Testis (tissue), 3 donors: ENCODE results near the gene TDRD10. TPM values are rescaled to one million over a fixed set of nuclear protein-coding genes. Genes with fewer than 3 reads are reported as not detected.

Experiments
- DNase-seq: peaks from one replicate; pipeline ENCODE4 v3.0.0-alpha.2; 2019
- H3K27ac ChIP-seq, 2 donors: fragments of 200-600 bp; sonication (generic); one replicate each; pipeline ENCODE4 v1.5.1; 2019
- H3K27me3 ChIP-seq: fragments of 200-600 bp; sonication (generic); one replicate; pipeline ENCODE4 v1.5.1; 2019
- H3K36me3 ChIP-seq: fragments of 200-600 bp; sonication (generic); one replicate; pipeline ENCODE4 v1.5.1; 2017; ENCODE audit warnings: low read depth; ENCODE audit errors: missing control alignments
- H3K4me1 ChIP-seq: fragments of 200-600 bp; sonication (generic); one replicate; pipeline ENCODE4 v1.5.1; 2019
- H3K4me3 ChIP-seq, 2 donors: fragments of 200-600 bp; sonication (generic); one replicate each; pipeline ENCODE4 v1.5.1; 2017 to 2019
- H3K9me3 ChIP-seq: fragments of 200-600 bp; sonication (generic); one replicate; pipeline ENCODE4 v1.5.1; 2017
- POLR2A ChIP-seq: fragments of 450-650 bp; IDR thresholded peaks from one replicate; pipeline ENCODE4 v1.6.1; 2017; ENCODE audit warnings: antibody characterized with exemption, mild to moderate bottlenecking, moderate library complexity
- WGBS, 2 donors: methylation state at CpG; one replicate each; pipeline ENCODE4 v1.1.5; 2018; 5-methylcytosine and 5-hydroxymethylcytosine counted together
- intact Hi-C: fragments of 100-400 bp; cut with DNase I; formaldehyde crosslinking; loops from one replicate; pipeline ENCODE4 v1.15.1; 2023; ENCODE audit warnings: low total_unique reads
- polyA plus RNA-seq: library from polyadenylated mRNA; stranded (reverse); fragments of 350-450 nt; fragmentation: Illumina TruSeq; extraction: RNeasy Lipid Tissue Mini Kit (QIAGEN cat#74804); gene quantifications from one replicate; pipeline ENCODE4 v1.2.3, GENCODE V29; 2014; ENCODE audit warnings: low read depth, low replicate concordance; ENCODE audit not compliant: insufficient read depth
- total RNA-seq, 2 donors: library from RNA; depleted of rRNA; stranded (reverse); fragments of >200 nt; gene quantifications; one replicate each; pipeline ENCODE4 v1.2.3, GENCODE V29; 2016
- TF ChIP-seq, protein P1 (sequence below), 3 experiments: fragments of 450-650 bp in 2 of 3; fragments of 200-600 bp in 1 of 3; sonication (generic) in 1 of 3; IDR thresholded peaks; one replicate each; pipeline ENCODE4 v1.5.1; 2016 to 2019; ENCODE audit warnings: antibody characterized with exemption in 3 of 3, mild to moderate bottlenecking in 2 of 3, moderate library complexity in 1 of 3

Gene TDRD10
- total and polyA plus RNA-seq, 3 donors from 2014 or later = 50.9 to 123 (median 60.3) TPM

DNA sequence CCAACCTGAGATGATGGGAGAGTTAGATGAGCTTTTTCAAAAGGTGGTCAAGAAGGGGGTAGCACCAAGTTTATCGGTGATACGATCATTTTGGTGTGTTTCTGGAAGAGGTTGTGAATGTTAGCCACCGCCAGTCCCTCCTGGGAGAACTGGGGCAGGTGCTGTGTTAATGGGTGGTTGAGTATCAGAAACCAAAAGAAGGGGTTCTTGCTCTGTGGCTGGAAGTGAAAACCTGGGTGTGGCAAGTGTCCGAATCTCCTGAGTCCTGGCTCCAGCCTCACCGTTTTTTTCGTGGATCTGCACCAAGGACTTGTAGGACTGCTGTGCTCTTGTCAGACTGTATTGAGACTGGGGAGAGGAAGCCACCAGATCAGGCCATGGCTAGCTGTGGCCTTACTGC lies 48.6 kb downstream of the TDRD10 start:
- Histone ChIP-seq H3K4me1 (peaks cover 10% of the 10 kb centered on the region), H3K9me3 (no peaks in the 10 kb centered on the region), H3K27ac (no peak overlapping the region), H3K27me3 (no peaks in the 10 kb centered on the region), H3K4me3 (no peak overlapping the region), H3K36me3 (no peaks in the 10 kb centered on the region)
- no peak for DNase-seq
- intact Hi-C loops = no loop called here
- TF ChIP-seq, protein P1, sequence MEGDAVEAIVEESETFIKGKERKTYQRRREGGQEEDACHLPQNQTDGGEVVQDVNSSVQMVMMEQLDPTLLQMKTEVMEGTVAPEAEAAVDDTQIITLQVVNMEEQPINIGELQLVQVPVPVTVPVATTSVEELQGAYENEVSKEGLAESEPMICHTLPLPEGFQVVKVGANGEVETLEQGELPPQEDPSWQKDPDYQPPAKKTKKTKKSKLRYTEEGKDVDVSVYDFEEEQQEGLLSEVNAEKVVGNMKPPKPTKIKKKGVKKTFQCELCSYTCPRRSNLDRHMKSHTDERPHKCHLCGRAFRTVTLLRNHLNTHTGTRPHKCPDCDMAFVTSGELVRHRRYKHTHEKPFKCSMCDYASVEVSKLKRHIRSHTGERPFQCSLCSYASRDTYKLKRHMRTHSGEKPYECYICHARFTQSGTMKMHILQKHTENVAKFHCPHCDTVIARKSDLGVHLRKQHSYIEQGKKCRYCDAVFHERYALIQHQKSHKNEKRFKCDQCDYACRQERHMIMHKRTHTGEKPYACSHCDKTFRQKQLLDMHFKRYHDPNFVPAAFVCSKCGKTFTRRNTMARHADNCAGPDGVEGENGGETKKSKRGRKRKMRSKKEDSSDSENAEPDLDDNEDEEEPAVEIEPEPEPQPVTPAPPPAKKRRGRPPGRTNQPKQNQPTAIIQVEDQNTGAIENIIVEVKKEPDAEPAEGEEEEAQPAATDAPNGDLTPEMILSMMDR (IDR thresholded peaks at IDR 0.05) = no peak
- no peak for TF ChIP-seq POLR2A
- WGBS, 2 donors = 72 to 73% methylated on average over 6 of the region's 6 CpGs

GRCh38 chr1:154551474-154551873 lies 49.5 kb downstream of the TDRD10 start:
- no peaks in the 10 kb centered on the region for H3K36me3 ChIP-seq
- H3K27ac ChIP-seq = no peak overlapping the region
- intact Hi-C loops = no loop called here

DNA sequence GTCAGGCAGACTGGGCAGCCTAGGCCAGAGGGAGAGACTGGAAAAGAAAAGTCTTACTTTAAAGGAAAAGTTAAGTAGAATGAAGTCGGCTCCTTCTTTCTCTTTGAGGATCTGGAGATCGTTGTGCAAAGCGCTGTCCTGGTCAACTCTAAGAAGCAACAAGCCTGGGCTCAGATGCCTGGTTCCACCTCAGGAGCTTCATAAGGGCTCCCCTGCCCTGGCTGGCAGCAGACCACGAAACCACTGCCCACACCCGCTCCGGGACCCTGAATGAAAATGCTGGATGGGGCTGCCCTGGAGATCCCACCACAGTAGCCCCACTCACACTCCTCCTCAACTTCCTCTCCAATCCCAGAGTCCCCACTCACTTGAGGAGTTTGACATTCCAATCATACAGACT lies 50.0 kb downstream of the TDRD10 start:
- no peak for DNase-seq
- Histone ChIP-seq H3K27ac (no peak overlapping the region), H3K36me3 (no peaks in the 10 kb centered on the region), H3K9me3 (no peaks in the 10 kb centered on the region), H3K4me3 (no peak overlapping the region), H3K4me1 (peaks cover 19% of the 10 kb centered on the region), H3K27me3 (no peaks in the 10 kb centered on the region)
- 92 to 94% methylated on average over 6 of the region's 6 CpGs for WGBS, 2 donors
- TF ChIP-seq, protein P1 (IDR thresholded peaks at IDR 0.05) = no peak
- no peak for TF ChIP-seq POLR2A
- intact Hi-C loops = no loop called here

More at GRCh38 chr1:154551474-154551873, 49.5 kb downstream of the TDRD10 start:
- peaks cover 13% of the 10 kb centered on the region for H3K4me1 ChIP-seq
- TF ChIP-seq, protein P1 (IDR thresholded peaks at IDR 0.05) = no peak
- TF ChIP-seq POLR2A = no peak
- H3K4me3 ChIP-seq = no peak overlapping the region
- H3K9me3 ChIP-seq = no peaks in the 10 kb centered on the region
- DNase-seq = no peak
- 88 to 97% methylated on average over 4 of the region's 4 CpGs for WGBS, 2 donors
- no peaks in the 10 kb centered on the region for H3K27me3 ChIP-seq

DNA sequence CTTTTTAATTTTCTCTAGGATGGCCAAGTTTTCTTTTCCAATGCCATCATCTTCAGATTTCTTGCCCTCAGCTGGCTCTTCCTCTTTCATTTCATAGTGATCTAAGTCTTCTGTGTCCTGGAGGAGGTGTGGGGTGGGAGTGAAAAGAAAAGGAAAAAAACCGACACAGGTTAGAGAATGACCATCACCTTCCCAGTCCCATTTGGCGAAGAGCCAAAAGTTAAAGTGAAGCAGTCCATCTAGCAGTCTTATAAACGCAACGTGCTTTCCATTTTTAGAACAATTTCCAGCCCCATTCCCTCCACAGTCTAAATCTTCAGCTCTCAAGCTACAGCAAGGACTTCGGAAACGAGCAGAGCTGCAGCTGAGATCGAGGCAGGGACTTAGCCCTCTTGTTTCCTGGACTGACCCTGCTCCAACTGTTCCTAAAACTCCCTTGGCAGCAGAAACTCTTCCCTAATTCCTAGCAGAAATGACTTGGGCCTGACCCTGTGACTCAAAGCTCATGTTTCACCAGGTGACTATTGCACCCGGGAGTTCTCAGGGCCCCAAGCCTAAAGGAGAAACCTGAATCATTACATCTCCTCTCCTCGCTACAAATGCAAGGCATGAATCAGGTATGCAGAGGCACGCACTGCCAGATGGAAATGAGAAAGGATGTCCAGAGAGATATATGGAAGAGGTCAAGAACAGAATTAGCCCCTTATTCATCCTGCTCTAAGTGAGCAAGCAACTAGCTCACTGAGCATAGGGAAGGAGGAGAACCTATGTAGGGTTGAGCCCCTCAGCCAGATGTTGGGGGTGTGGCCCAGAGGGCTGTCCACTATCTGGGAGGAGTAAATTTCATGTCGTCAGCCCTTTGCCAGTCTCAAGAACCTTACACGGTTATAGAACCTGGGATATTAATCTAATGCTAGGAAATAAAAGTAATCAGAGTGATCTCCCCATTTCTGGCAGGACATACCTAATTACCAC lies 51.3 kb downstream of the TDRD10 start:
- no peaks in the 10 kb centered on the region for H3K9me3 ChIP-seq
- no peaks in the 10 kb centered on the region for H3K27me3 ChIP-seq
- H3K27ac ChIP-seq = no peak overlapping the region
- no peaks in the 10 kb centered on the region for H3K36me3 ChIP-seq
- H3K4me3 ChIP-seq = no peak overlapping the region
- no peak for DNase-seq
- WGBS, 2 donors = 65% methylated on average over 11 to 12 of the region's 12 CpGs
- intact Hi-C loops = no loop called here
- no peak for TF ChIP-seq POLR2A
- TF ChIP-seq, protein P1 (IDR thresholded peaks at IDR 0.05) = no peak
- H3K4me1 ChIP-seq = peaks cover 21% of the 10 kb centered on the region
